GM21423 (cell line): ENCODE data around the gene CPEB4.

Experiments used
- ATAC-seq: cut with Tn5 transposase; IDR thresholded peaks from one replicate; pipeline ENCODE4 v1.9.1; 2021; ENCODE audit warnings: mild to moderate bottlenecking, moderate library complexity; ENCODE audit not compliant: unreplicated experiment

Gene CPEB4

GRCh38 chr5:173911623-173912022 is 23.5 kb downstream of the CPEB4 start:
- ATAC-seq: no peak

GRCh38 chr5:173913686-173914321 is 25.7 kb downstream of the CPEB4 start:
- ATAC-seq: no peak

GRCh38 chr5:173915310-173916014 is 27.3 kb downstream of the CPEB4 start:
- no peak for ATAC-seq

- ATAC-seq: no peak
These were observed 28.1 kb downstream of the CPEB4 start for GRCh38 chr5:173916233-173916632.

- ATAC-seq: peak; percentile 90
These were observed 29.9 kb downstream of the CPEB4 start for GRCh38 chr5:173917788-173918786.

- ATAC-seq: no peak
These were observed 31.3 kb downstream of the CPEB4 start for GRCh38 chr5:173919443-173919842.

- ATAC-seq: no peak
These were observed 32.0 kb downstream of the CPEB4 start for GRCh38 chr5:173920024-173920753.

GRCh38 chr5:173920866-173921555 is 32.9 kb downstream of the CPEB4 start:
- ATAC-seq: no peak

GRCh38 chr5:173922527-173922926 is 34.4 kb downstream of the CPEB4 start:
- ATAC-seq: no peak

- ATAC-seq: no peak
These were observed 35.3 kb downstream of the CPEB4 start for GRCh38 chr5:173923218-173924095.

- ATAC-seq: no peak
These were observed 36.8 kb downstream of the CPEB4 start for GRCh38 chr5:173924899-173925298.

GRCh38 chr5:173925449-173926071 is 37.4 kb downstream of the CPEB4 start:
- no peak for ATAC-seq

- ATAC-seq: no peak
These were observed 38.2 kb downstream of the CPEB4 start for GRCh38 chr5:173926359-173926758.

GRCh38 chr5:173928871-173929574 is 40.9 kb downstream of the CPEB4 start:
- ATAC-seq: no peak

- ATAC-seq: no peak
These were observed 44.6 kb downstream of the CPEB4 start for GRCh38 chr5:173932695-173933139.

- ATAC-seq: no peak
These were observed 45.8 kb downstream of the CPEB4 start for GRCh38 chr5:173933901-173934300.

- no peak for ATAC-seq
These were observed 47.2 kb downstream of the CPEB4 start for GRCh38 chr5:173935396-173935795.

- no peak for ATAC-seq
These were observed 52.1 kb downstream of the CPEB4 start for GRCh38 chr5:173940269-173940668.
